H1 (cell line): ENCODE measurements around the gene GNG7.

Experiments
- BACH1 ChIP-seq: IDR thresholded peaks from 2 replicates; pipeline ENCODE4 v1.6.1; 2012; ENCODE audit warnings: low read length, improper control_type of control experiment
- GABPA ChIP-seq: IDR thresholded peaks from 2 replicates; pipeline ENCODE4 v1.6.1; 2011; ENCODE audit warnings: mild to moderate bottlenecking, low read length, moderate library complexity, borderline replicate concordance; ENCODE audit not compliant: insufficient read depth
- MAFK ChIP-seq: IDR thresholded peaks from 2 replicates; pipeline ENCODE4 v1.6.1; 2012; ENCODE audit warnings: low read depth, mild to moderate bottlenecking, improper control_type of control experiment, low read length
- POLR2AphosphoS5 ChIP-seq: IDR thresholded peaks from 2 replicates; pipeline ENCODE4 v1.6.1; 2011; ENCODE audit warnings: low read depth, low read length
- RAD21 ChIP-seq, 2 experiments: IDR thresholded peaks in 1 of 2; conservative IDR thresholded peaks in 1 of 2; 2 replicates each; pipeline ENCODE4 v1.6.1; 2011; ENCODE audit warnings: low read depth in 2 of 2, low read length in 2 of 2, improper control_type of control experiment in 1 of 2, inconsistent platforms in 1 of 2, mild to moderate bottlenecking in 1 of 2, moderate library complexity in 1 of 2
- SUZ12 ChIP-seq: fragments of 200-600 bp; sonication (generic); IDR thresholded peaks from 2 replicates; pipeline ENCODE4 v1.6.1; 2012; ENCODE audit warnings: mild to moderate bottlenecking, inconsistent platforms, low read length, moderate library complexity, mixed read lengths
- TBP ChIP-seq: IDR thresholded peaks from 2 replicates; pipeline ENCODE4 v1.6.1; 2011; ENCODE audit warnings: low read depth, low read length, improper control_type of control experiment
- TCF12 ChIP-seq: IDR thresholded peaks from 2 replicates; pipeline ENCODE4 v1.6.1; 2011; ENCODE audit warnings: low read depth, mild to moderate bottlenecking, low read length
- YY1 ChIP-seq: IDR thresholded peaks from 2 replicates; pipeline ENCODE4 v1.6.1; 2011; ENCODE audit warnings: low read depth, mild to moderate bottlenecking, low read length
- TF ChIP-seq, protein P1 (sequence below), 3 experiments: IDR thresholded peaks; 1 replicate in 2 of 3; 2 replicates in 1 of 3; pipeline versions ENCODE4 v1.5.1 to v1.6.1; 2011; ENCODE audit warnings: low read length in 3 of 3, mild to moderate bottlenecking in 3 of 3, inconsistent platforms in 2 of 3, low read depth in 1 of 3, moderate library complexity in 1 of 3; ENCODE audit not compliant: insufficient read depth in 1 of 3; ENCODE audit errors: control extremely low read depth in 1 of 3

GRCh38 chr19:2723747-2724146 lies 21.3 kb upstream of the GNG7 start:
- TF ChIP-seq MAFK (no peak), TCF12 (no peak), BACH1 (no peak), GABPA (no peak), YY1 (no peak), SUZ12 (no peak), POLR2AphosphoS5 (no peak), TBP (no peak), RAD21 (IDR thresholded peaks at IDR 0.05 in 1 of 2, conservative IDR thresholded peaks at IDR 0.05 in 1 of 2; ENCODE audit: low read depth in 2 of 2, low read length in 2 of 2) (no peak)
- TF ChIP-seq, protein P1, sequence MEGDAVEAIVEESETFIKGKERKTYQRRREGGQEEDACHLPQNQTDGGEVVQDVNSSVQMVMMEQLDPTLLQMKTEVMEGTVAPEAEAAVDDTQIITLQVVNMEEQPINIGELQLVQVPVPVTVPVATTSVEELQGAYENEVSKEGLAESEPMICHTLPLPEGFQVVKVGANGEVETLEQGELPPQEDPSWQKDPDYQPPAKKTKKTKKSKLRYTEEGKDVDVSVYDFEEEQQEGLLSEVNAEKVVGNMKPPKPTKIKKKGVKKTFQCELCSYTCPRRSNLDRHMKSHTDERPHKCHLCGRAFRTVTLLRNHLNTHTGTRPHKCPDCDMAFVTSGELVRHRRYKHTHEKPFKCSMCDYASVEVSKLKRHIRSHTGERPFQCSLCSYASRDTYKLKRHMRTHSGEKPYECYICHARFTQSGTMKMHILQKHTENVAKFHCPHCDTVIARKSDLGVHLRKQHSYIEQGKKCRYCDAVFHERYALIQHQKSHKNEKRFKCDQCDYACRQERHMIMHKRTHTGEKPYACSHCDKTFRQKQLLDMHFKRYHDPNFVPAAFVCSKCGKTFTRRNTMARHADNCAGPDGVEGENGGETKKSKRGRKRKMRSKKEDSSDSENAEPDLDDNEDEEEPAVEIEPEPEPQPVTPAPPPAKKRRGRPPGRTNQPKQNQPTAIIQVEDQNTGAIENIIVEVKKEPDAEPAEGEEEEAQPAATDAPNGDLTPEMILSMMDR (IDR thresholded peaks at IDR 0.05; ENCODE audit: control extremely low read depth in 1 of 3, insufficient read depth in 1 of 3, low read depth in 1 of 3, low read length in 3 of 3): no peak
